Measurements from ENCODE around the gene ZSCAN2. TPM values are rescaled to one million over a fixed set of nuclear protein-coding genes. Genes with fewer than 3 reads are reported as not detected.
A peak's percentile ranks its signal among the peaks of the same experiment; 100 is the strongest.
"Not testable (repeated sequence)": the region's sequence is repeated elsewhere in the genome, so short reads cannot be mapped to it uniquely, and the experiment has no call there.

Gene ZSCAN2
- 1 to 10 TPM; 4.9 to 5.6 TPM for total RNA-seq

DNA sequence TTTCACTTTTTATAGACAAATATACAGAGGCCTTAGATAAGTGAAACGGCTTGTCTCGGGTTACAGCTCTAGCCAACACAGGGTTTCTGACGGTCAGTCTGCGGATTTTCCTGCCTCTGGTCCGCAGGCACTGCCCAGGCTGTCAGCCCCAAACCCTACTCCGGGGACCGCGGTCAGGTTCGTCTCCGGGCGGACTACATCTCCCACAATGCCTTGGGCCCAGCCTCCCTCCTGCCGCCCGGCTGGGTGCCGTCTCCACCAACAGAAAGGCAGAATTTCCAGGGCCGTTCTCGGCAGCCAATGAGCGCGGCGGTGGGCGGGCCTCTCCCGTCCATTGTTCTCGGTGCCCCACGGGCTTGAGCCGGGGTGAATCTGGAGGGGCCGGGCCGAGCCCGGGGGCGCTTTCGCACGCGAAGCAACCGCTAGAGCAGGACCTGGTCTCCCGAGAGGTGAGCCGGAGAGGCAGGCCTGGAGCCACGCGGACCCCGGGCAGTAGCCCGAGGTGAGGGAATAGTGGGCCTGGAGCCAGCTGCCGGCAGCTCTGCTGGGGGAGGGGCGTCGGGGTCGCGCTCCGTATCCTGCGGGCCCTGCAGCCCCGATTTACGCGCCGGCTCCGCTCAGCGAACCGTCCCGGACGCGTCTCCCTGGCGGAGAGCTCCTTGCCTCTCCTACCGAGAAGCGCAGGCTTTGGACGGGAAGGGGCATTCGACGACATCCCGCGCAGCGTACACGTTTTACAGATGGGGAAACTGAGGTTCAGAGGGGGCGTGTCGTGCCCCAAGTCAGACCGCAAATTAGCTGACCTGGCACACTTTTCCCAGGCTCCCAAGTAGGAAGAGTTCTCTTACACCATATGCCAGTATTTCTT, at the start of gene ZSCAN2:
Gene ZSCAN2 (plus strand): TSS at position 323 of the 868 bp plus-strand sequence. CDS start 2,919 bp downstream, outside the sequence.
- H3K27me3 ChIP-seq, result no peaks in the 10 kb centered on the region
- H3K4me3 ChIP-seq, result peak within 1 kb of the TSS; percentile 82 to 96
- H3K27ac ChIP-seq, result peak within 1 kb of the TSS; percentile 66 to 85
- TF ChIP-seq, protein P1, sequence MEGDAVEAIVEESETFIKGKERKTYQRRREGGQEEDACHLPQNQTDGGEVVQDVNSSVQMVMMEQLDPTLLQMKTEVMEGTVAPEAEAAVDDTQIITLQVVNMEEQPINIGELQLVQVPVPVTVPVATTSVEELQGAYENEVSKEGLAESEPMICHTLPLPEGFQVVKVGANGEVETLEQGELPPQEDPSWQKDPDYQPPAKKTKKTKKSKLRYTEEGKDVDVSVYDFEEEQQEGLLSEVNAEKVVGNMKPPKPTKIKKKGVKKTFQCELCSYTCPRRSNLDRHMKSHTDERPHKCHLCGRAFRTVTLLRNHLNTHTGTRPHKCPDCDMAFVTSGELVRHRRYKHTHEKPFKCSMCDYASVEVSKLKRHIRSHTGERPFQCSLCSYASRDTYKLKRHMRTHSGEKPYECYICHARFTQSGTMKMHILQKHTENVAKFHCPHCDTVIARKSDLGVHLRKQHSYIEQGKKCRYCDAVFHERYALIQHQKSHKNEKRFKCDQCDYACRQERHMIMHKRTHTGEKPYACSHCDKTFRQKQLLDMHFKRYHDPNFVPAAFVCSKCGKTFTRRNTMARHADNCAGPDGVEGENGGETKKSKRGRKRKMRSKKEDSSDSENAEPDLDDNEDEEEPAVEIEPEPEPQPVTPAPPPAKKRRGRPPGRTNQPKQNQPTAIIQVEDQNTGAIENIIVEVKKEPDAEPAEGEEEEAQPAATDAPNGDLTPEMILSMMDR (IDR thresholded peaks at IDR 0.05), result no peak
- peak; percentile 97 for DNase-seq (ENCODE audit: low spot score)
- H3K36me3 ChIP-seq, result no peaks in the 10 kb centered on the region
- no peaks in the 10 kb centered on the region for H3K9me3 ChIP-seq
- peaks cover 0 to 9% of the 10 kb centered on the region in 2 donors for H3K4me1 ChIP-seq

DNA sequence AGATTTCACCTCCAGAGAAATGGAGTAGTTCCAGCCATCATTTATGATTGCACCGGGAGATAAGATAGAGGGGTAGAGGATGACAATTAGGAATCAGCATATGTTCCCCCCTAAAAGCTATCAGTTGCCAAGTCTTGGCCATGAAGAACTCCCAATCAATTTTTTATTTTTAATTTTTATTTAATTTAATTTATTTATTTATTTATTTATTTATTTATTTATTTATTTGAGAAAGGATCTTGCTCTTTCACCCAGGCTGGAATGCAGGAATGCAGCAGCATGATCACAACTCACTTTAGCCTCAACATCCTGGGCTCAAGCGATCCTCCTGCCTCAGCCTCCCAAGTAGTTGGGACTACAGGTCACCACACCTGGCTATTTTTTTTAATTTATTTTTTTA, 49.2 kb upstream of the ZSCAN2 start:
- H3K27ac ChIP-seq; H3K36me3 ChIP-seq; H3K4me1 ChIP-seq; DNase-seq (ENCODE audit: low spot score); H3K4me3 ChIP-seq; H3K9me3 ChIP-seq; H3K27me3 ChIP-seq: not testable (repeated sequence)

DNA sequence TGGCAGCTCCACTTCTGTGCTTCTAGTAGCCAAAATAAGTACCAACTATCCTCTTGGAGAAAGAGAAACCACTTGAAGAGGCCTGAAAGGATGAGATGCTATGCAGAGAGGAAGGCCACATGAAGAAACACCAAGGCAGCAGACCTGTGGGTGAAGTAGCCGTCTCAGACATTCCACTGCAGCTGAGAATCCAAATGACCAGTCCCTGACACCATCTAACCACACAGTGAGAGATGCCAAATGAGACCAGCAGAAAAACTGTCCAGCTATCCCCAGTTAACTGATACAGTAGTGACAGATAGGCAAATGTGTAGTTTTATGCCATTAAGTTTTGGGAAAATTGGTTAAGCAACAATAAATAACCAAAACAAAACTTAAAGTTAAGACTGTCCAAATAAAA, 47.9 kb upstream of the ZSCAN2 start:
- H3K36me3 ChIP-seq, result peaks cover 8% of the 10 kb centered on the region
- H3K4me1 ChIP-seq, result no peaks in the 10 kb centered on the region
- TF ChIP-seq, protein P1 (IDR thresholded peaks at IDR 0.05), result no peak

DNA sequence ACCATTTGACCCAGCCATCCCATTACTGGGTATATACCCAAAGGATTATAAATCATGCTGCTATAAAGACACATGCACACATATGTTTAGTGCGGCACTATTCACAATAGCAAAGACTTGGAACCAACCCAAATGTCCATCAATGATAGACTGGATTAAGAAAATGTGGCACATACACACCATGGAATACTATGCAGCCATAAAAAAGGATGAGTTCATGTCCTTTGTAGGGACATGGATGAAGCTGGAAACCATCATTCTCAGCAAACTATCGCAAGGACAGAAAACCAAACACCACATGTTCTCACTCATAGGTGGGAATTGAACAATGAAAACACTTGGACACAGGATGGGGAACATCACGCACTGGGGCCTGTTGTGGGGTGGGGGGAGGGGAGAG, 44.1 kb upstream of the ZSCAN2 start:
- DNase-seq (ENCODE audit: low spot score); H3K9me3 ChIP-seq; H3K27me3 ChIP-seq; H3K4me3 ChIP-seq; H3K4me1 ChIP-seq; H3K27ac ChIP-seq; H3K36me3 ChIP-seq: not testable (repeated sequence)

More for the DNA sequence above, 47.9 kb upstream of the ZSCAN2 start:
- Histone ChIP-seq H3K9me3 (no peaks in the 10 kb centered on the region), H3K4me3 (no peak overlapping the region), H3K27me3 (no peaks in the 10 kb centered on the region), H3K27ac (no peak overlapping the region)
- no peak for DNase-seq (ENCODE audit: low spot score)

DNA sequence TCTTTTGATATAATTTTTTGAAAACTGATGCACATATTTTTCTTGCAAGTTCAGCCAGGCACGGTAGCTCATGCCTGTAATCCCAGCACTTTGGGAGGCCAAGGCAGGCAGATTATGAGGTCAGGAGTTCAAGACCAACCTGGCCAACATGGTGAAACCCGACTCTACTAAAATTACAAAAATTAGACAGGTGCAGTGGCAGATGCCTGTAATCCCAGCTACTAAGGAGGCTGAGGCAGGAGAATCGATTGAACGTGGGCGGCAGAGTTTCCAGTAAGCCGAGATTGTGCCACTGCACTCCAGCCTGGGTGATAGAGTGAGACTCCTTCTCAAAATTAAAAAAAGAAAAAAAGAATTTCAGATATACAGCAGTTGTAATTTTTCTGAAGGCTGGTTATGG, 32.8 kb upstream of the ZSCAN2 start:
- DNase-seq (ENCODE audit: low spot score); H3K4me1 ChIP-seq; H3K36me3 ChIP-seq; H3K27ac ChIP-seq; H3K27me3 ChIP-seq; H3K4me3 ChIP-seq; H3K9me3 ChIP-seq: not testable (repeated sequence)

DNA sequence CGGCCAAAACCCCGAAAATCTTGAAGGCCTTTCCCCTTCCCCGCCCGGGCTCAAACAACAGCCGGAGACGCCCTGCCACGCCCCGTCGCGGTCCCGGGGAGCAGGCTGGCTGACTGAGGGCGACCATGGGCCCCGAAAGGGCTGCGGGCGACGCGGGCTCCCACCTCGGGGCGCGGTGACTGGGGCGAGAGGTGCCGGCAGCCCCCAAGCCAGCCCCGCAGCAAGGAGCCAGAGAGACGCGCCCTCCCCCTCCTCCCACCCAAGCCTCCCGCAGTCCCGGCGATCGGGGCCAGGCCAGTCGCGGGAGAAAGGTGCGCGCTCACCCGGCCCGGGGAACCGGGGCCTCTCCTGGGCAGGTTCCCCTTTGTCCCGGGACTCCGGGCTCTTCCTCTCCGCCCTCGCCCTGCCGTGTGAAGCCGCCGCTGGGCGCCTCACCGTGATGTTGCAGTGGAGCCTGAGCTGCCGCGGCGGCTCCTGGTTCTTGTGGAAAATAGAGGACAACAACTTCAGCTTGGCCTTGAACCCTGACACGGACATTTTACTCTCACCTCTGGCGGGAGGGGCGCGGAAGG, 30.6 kb upstream of the ZSCAN2 start:
- Histone ChIP-seq H3K4me3 (peak overlapping the region; percentile 54 to 92), H3K36me3 (no peaks in the 10 kb centered on the region), H3K27ac (peak overlapping the region; percentile 86 to 99), H3K4me1 (peaks cover 0 to 9% of the 10 kb centered on the region in 2 donors), H3K9me3 (no peaks in the 10 kb centered on the region), H3K27me3 (no peaks in the 10 kb centered on the region)
- DNase-seq (ENCODE audit: low spot score), result no peak
- TF ChIP-seq, protein P1 (IDR thresholded peaks at IDR 0.05), result no peak

DNA sequence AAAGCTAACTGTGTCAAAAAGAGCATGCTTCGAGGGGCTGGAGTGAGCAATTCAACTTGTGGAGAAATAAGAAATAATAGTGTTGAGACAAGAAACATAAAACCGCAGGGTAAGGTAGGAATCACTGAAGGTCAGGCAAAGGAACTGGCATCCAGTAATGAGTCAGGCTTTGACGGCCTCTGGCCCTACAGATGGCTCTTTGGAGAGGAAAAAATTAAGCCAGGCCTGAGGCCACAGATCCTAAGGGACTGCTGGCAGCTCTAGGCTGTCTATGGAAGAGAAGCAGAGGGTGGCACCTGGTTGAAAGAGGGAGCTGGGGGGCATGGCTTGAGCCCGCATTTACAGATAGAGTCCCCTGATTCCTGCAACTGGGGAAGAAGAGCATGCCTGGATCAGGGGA, 28.6 kb upstream of the ZSCAN2 start:
- TF ChIP-seq, protein P1 (IDR thresholded peaks at IDR 0.05), result no peak

More for the DNA sequence above, 28.6 kb upstream of the ZSCAN2 start:
- Histone ChIP-seq H3K9me3 (no peaks in the 10 kb centered on the region), H3K4me1 (peaks cover 0 to 9% of the 10 kb centered on the region in 2 donors), H3K36me3 (no peaks in the 10 kb centered on the region), H3K27ac (no peak overlapping the region), H3K4me3 (no peak overlapping the region), H3K27me3 (no peaks in the 10 kb centered on the region)
- DNase-seq (ENCODE audit: low spot score), result no peak

Data from right atrium auricular region (tissue), 2 donors.